ENCODE results near the gene ETV1.

ETV1 gene

GRCh38 chr7:13852281-13852968 lies 137.0 kb downstream of the ETV1 start:
- no CpG with 5 or more reads among the region's 8 CpGs for WGBS (ENCODE audit: extremely low coverage, insufficient coverage, insufficient read length)
- H3K23ac ChIP-seq (ENCODE audit: low read length) = no peak overlapping the region

GRCh38 chr7:13851736-13852135 lies 137.7 kb downstream of the ETV1 start:
- no peak overlapping the region for H4K8ac ChIP-seq (ENCODE audit: low read depth, low read length)
- H4K91ac ChIP-seq (ENCODE audit: low read depth, low read length) = no peak overlapping the region
- H2BK120ac ChIP-seq (ENCODE audit: insufficient read depth, low read length, poor library complexity) = no peak overlapping the region
- no peak overlapping the region for H2AFZ ChIP-seq (ENCODE audit: insufficient read depth, low read length, poor library complexity)
- no peak overlapping the region for H3K14ac ChIP-seq (ENCODE audit: low read length)
- no peak overlapping the region for H3K18ac ChIP-seq (ENCODE audit: low read length)
- no peak overlapping the region for H3K4me3 ChIP-seq (ENCODE audit: low read depth, low read length)
- H3K79me2 ChIP-seq (ENCODE audit: control insufficient read depth, insufficient read depth, low read length, poor library complexity) = no peaks in the 10 kb centered on the region
- no peak overlapping the region for H3K4ac ChIP-seq (ENCODE audit: low read depth, low read length)
- WGBS (ENCODE audit: extremely low coverage, insufficient coverage, insufficient read length) = no CpG with 5 or more reads among the region's 4 CpGs
- H3K4me1 ChIP-seq (ENCODE audit: control insufficient read depth in 1 of 2, insufficient read depth in 2 of 2, low read length in 2 of 2) = peaks cover 0 to 2% of the 10 kb centered on the region in 2 experiments
- DNase-seq = no peak
- no peak overlapping the region for H2BK12ac ChIP-seq (ENCODE audit: low read length)
- H3K23ac ChIP-seq (ENCODE audit: low read length) = no peak overlapping the region
- no peak overlapping the region for H4K12ac ChIP-seq (ENCODE audit: low read depth, low read length)
- H3K27me3 ChIP-seq (ENCODE audit: insufficient read depth, low read length) = no peaks in the 10 kb centered on the region
- H3K4me2 ChIP-seq (ENCODE audit: low read length) = no peak overlapping the region
- H3K27ac ChIP-seq (ENCODE audit: low read depth, low read length) = no peak overlapping the region
- H3K9me3 ChIP-seq (ENCODE audit: insufficient read depth, low read depth, low read length) = no peaks in the 10 kb centered on the region
- H2BK5ac ChIP-seq (ENCODE audit: low read depth, low read length, poor library complexity) = no peak overlapping the region
- H3K36me3 ChIP-seq (ENCODE audit: control insufficient read depth in 1 of 2, insufficient read depth in 2 of 2, low read length in 2 of 2) = no peaks in the 10 kb centered on the region
- no peak overlapping the region for H2AK5ac ChIP-seq (ENCODE audit: low read length)
- no peak overlapping the region for H3K9ac ChIP-seq (ENCODE audit: low read length)
- H3K79me1 ChIP-seq (ENCODE audit: low read length) = no peaks in the 10 kb centered on the region

More at GRCh38 chr7:13852281-13852968, 137.0 kb downstream of the ETV1 start:
- no peak for DNase-seq
- no peak overlapping the region for H2AK5ac ChIP-seq (ENCODE audit: low read length)
- no peak overlapping the region for H2BK120ac ChIP-seq (ENCODE audit: insufficient read depth, low read length, poor library complexity)
- no peaks in the 10 kb centered on the region for H3K36me3 ChIP-seq (ENCODE audit: control insufficient read depth in 1 of 2, insufficient read depth in 2 of 2, low read length in 2 of 2)
- no peak overlapping the region for H2AFZ ChIP-seq (ENCODE audit: insufficient read depth, low read length, poor library complexity)
- no peak overlapping the region for H2BK5ac ChIP-seq (ENCODE audit: low read depth, low read length, poor library complexity)
- H3K27ac ChIP-seq (ENCODE audit: low read depth, low read length) = no peak overlapping the region
- H3K27me3 ChIP-seq (ENCODE audit: insufficient read depth, low read length) = no peaks in the 10 kb centered on the region
- H3K4me3 ChIP-seq (ENCODE audit: low read depth, low read length) = no peak overlapping the region
- H3K18ac ChIP-seq (ENCODE audit: low read length) = no peak overlapping the region
- H3K4me1 ChIP-seq (ENCODE audit: control insufficient read depth in 1 of 2, insufficient read depth in 2 of 2, low read length in 2 of 2) = peaks cover 0 to 2% of the 10 kb centered on the region in 2 experiments
- no peak overlapping the region for H4K8ac ChIP-seq (ENCODE audit: low read depth, low read length)
- H3K79me2 ChIP-seq (ENCODE audit: control insufficient read depth, insufficient read depth, low read length, poor library complexity) = no peaks in the 10 kb centered on the region
- no peak overlapping the region for H3K14ac ChIP-seq (ENCODE audit: low read length)
- H3K9ac ChIP-seq (ENCODE audit: low read length) = no peak overlapping the region
- no peak overlapping the region for H3K4me2 ChIP-seq (ENCODE audit: low read length)
- H2BK12ac ChIP-seq (ENCODE audit: low read length) = no peak overlapping the region
- no peak overlapping the region for H4K91ac ChIP-seq (ENCODE audit: low read depth, low read length)
- H3K9me3 ChIP-seq (ENCODE audit: insufficient read depth, low read depth, low read length) = no peaks in the 10 kb centered on the region
- H3K4ac ChIP-seq (ENCODE audit: low read depth, low read length) = no peak overlapping the region
- H3K79me1 ChIP-seq (ENCODE audit: low read length) = no peaks in the 10 kb centered on the region
- no peak overlapping the region for H4K12ac ChIP-seq (ENCODE audit: low read depth, low read length)

- Histone ChIP-seq H2BK120ac (ENCODE audit: insufficient read depth, low read length, poor library complexity) (no peak overlapping the region), H3K23ac (ENCODE audit: low read length) (no peak overlapping the region), H3K79me1 (ENCODE audit: low read length) (no peaks in the 10 kb centered on the region), H3K14ac (ENCODE audit: low read length) (no peak overlapping the region), H2AFZ (ENCODE audit: insufficient read depth, low read length, poor library complexity) (no peak overlapping the region), H2BK12ac (ENCODE audit: low read length) (no peak overlapping the region), H3K4me1 (ENCODE audit: control insufficient read depth in 1 of 2, insufficient read depth in 2 of 2, low read length in 2 of 2) (peaks cover 0 to 2% of the 10 kb centered on the region in 2 experiments), H3K79me2 (ENCODE audit: control insufficient read depth, insufficient read depth, low read length, poor library complexity) (no peaks in the 10 kb centered on the region), H4K12ac (ENCODE audit: low read depth, low read length) (no peak overlapping the region), H3K4ac (ENCODE audit: low read depth, low read length) (no peak overlapping the region), H3K36me3 (ENCODE audit: control insufficient read depth in 1 of 2, insufficient read depth in 2 of 2, low read length in 2 of 2) (no peaks in the 10 kb centered on the region), H3K9me3 (ENCODE audit: insufficient read depth, low read depth, low read length) (no peaks in the 10 kb centered on the region), H3K9ac (ENCODE audit: low read length) (no peak overlapping the region), H3K18ac (ENCODE audit: low read length) (no peak overlapping the region), H2BK5ac (ENCODE audit: low read depth, low read length, poor library complexity) (no peak overlapping the region), H4K8ac (ENCODE audit: low read depth, low read length) (no peak overlapping the region), H3K4me3 (ENCODE audit: low read depth, low read length) (no peak overlapping the region), H4K91ac (ENCODE audit: low read depth, low read length) (no peak overlapping the region), H3K27ac (ENCODE audit: low read depth, low read length) (no peak overlapping the region), H2AK5ac (ENCODE audit: low read length) (no peak overlapping the region), H3K27me3 (ENCODE audit: insufficient read depth, low read length) (no peaks in the 10 kb centered on the region), H3K4me2 (ENCODE audit: low read length) (no peak overlapping the region)
- WGBS (ENCODE audit: extremely low coverage, insufficient coverage, insufficient read length) = no CpG with 5 or more reads among the region's 2 CpGs
- peak in 1 of 2 donors; percentile 1 for DNase-seq
Observed at GRCh38 chr7:13850185-13850752, 139.2 kb downstream of the ETV1 start.

- Histone ChIP-seq H2AFZ (ENCODE audit: insufficient read depth, low read length, poor library complexity) (no peak overlapping the region), H2BK120ac (ENCODE audit: insufficient read depth, low read length, poor library complexity) (no peak overlapping the region), H3K4me3 (ENCODE audit: low read depth, low read length) (no peak overlapping the region), H4K91ac (ENCODE audit: low read depth, low read length) (no peak overlapping the region), H4K12ac (ENCODE audit: low read depth, low read length) (no peak overlapping the region), H2BK5ac (ENCODE audit: low read depth, low read length, poor library complexity) (no peak overlapping the region), H3K79me1 (ENCODE audit: low read length) (no peaks in the 10 kb centered on the region), H3K4me1 (ENCODE audit: control insufficient read depth in 1 of 2, insufficient read depth in 2 of 2, low read length in 2 of 2) (peaks cover 0 to 2% of the 10 kb centered on the region in 2 experiments), H2BK12ac (ENCODE audit: low read length) (peak overlapping the region; percentile 8), H3K14ac (ENCODE audit: low read length) (no peak overlapping the region), H3K9ac (ENCODE audit: low read length) (no peak overlapping the region), H3K36me3 (ENCODE audit: control insufficient read depth in 1 of 2, insufficient read depth in 2 of 2, low read length in 2 of 2) (no peaks in the 10 kb centered on the region), H4K8ac (ENCODE audit: low read depth, low read length) (no peak overlapping the region), H2AK5ac (ENCODE audit: low read length) (no peak overlapping the region), H3K23ac (ENCODE audit: low read length) (no peak overlapping the region), H3K9me3 (ENCODE audit: insufficient read depth, low read depth, low read length) (no peaks in the 10 kb centered on the region), H3K18ac (ENCODE audit: low read length) (no peak overlapping the region), H3K27ac (ENCODE audit: low read depth, low read length) (no peak overlapping the region), H3K27me3 (ENCODE audit: insufficient read depth, low read length) (no peaks in the 10 kb centered on the region), H3K4me2 (ENCODE audit: low read length) (no peak overlapping the region), H3K4ac (ENCODE audit: low read depth, low read length) (no peak overlapping the region), H3K79me2 (ENCODE audit: control insufficient read depth, insufficient read depth, low read length, poor library complexity) (no peaks in the 10 kb centered on the region)
- no peak for DNase-seq
- no CpG with 5 or more reads among the region's 3 CpGs for WGBS (ENCODE audit: extremely low coverage, insufficient coverage, insufficient read length)
Observed at GRCh38 chr7:13849163-13849892, 140.1 kb downstream of the ETV1 start.

Data from trophoblast cell (in vitro differentiated cells and primary cell).